Activated CD4-positive, CD25-positive, alpha-beta regulatory T cell treated with anti-CD3 and anti-CD28 coated beads, Interleukin-2, amount 50 U/mL, for 16 hours (primary cell): ENCODE measurements around the gene RNF130.
A peak's percentile ranks its signal among the peaks of the same experiment; 100 is the strongest.

Source experiments
- DNase-seq: peaks from one replicate; pipeline ENCODE4 v3.0.0-alpha.2; 2020; ENCODE audit warnings: low read depth, low spot score

RNF130 gene, protein sequence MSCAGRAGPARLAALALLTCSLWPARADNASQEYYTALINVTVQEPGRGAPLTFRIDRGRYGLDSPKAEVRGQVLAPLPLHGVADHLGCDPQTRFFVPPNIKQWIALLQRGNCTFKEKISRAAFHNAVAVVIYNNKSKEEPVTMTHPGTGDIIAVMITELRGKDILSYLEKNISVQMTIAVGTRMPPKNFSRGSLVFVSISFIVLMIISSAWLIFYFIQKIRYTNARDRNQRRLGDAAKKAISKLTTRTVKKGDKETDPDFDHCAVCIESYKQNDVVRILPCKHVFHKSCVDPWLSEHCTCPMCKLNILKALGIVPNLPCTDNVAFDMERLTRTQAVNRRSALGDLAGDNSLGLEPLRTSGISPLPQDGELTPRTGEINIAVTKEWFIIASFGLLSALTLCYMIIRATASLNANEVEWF

DNA sequence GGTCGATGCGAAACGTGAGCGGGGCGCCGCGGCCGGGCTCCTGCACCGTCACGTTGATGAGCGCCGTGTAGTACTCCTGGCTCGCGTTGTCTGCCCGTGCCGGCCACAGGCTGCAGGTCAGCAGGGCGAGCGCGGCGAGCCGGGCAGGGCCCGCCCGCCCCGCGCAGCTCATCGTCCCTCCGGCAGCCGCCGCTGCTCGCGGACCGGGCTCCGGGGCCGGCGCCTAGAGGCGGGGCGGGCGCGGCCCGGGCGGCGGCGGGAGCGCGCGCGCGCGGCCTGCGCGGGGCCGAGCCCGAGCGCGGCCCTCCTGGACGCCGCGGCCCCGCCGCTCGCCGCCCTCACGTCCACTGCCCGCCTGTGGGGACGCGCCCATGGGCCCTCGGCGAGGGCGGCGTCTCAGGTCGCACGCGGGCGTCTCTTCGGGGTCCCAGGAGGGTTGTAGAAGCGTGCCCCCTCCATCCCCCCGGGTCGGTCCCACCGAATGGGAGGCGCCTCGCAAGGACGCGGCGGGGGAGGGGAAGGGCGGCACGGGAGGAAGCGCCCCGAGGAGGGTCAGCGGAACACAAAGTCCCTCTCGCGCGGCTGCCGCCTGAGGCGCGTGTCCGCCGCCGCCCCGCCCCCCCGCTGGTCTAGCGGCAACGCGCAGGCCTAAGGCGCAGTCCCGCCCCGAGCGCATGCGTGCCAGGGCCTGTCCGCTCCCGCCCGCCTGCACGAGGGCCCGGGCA lies at the start of gene RNF130:
RNF130 (minus strand) TSS at position 229 of the 725 bp plus-strand sequence; CDS start at position 172, 57 bp downstream.
- DNase-seq = peak; percentile 52

DNA sequence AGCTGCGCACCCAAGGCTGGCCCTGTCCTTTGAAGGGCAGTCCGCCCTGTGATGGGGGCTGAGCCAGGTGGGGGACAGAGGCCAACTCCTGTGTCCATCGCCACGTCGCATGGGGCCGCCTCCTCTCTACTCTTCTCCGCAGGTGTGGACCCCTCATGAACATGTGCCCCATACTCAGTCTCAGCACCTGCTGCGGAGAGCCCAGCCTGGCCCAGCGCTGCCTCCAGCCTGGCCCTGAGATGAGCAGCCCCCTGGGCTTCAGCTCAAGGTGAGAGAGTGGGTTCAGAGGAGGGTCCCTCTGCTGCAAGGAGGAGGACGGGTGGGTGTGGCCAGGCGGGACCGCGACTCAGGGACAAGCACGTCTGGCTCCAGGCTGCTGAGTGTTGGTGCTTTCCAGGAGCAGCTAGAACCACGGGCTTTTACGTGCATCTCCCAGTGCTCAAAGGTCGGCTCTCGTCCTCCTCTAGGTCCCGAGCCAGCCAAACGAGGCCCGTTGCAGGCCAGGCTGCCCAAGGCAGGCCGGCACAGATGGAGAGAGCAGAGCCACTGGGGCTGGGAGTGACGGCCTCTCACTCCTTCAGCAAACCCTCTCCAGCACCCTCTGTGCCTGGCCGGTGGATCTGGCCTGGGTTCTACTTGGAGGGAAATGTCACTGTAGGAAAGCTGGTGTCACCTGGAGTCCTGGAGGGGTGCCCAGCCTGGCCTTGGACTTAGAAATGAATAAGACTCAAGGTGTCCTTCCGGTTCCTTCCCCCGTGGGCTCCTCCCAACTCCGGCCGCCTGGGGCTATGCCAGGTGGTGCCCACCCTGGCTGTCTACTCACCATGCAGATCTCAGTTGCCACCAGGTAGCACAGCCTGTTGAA lies 48.9 kb upstream of the RNF130 start:
- no peak for DNase-seq

DNA sequence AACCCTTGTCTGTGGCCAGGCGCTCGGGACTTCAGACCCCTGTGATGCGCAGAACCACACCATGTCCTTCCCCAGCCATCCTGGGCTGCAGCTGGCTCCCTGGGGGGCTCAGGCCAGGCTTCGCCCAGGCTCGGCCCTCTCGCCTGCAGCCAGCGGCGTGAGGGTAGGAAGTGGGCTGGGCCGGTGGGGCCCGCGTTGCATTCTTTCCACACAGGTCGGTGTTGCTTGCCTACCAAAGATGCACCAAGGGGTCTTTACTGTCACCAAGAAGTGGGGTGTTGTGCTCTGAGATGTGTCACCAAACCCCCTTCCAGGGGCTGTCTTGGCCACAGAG lies 48.3 kb upstream of the RNF130 start:
- DNase-seq = no peak

DNA sequence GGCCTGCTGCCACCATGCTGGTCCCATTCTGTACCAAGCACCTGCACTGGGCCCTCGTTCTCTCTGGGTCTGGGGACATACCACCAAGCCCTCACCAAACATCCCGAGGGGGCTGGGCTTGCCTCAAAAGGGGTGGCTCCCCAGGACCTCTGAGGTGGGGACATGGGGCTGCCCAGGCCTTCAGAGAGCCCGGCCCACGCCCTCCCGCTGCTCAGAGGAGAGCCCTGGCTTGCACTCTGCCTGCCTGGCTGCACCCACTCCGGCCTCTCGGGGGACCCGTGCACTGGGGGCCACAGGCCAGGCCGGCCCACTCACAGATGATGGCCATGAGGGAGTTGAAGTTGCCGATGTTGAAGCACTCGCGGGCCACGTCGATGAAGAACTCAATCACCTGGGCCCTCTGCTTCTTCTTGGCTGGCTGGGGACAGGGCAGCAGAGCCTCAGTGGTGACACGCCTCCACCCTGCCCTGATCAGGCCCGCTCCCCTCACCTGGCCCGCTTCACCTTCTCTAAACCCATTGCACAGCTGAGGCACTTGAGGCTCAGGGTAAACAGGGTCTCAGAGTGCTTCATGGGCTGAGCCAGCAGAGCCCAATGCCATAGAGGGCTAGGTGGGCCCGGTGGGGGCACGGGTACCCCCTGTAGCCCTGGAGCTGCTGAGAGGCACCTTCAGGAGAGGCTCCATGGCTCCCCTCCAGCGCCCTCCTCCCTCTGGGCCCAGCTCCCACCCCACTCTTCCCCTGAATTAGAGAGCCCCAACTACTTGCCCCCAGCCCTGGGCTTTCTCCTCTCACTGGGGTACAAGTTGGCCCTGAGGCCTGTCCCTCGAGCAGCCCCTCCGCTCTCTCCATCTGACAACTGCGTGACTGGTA lies 47.7 kb upstream of the RNF130 start:
- DNase-seq = no peak

DNA sequence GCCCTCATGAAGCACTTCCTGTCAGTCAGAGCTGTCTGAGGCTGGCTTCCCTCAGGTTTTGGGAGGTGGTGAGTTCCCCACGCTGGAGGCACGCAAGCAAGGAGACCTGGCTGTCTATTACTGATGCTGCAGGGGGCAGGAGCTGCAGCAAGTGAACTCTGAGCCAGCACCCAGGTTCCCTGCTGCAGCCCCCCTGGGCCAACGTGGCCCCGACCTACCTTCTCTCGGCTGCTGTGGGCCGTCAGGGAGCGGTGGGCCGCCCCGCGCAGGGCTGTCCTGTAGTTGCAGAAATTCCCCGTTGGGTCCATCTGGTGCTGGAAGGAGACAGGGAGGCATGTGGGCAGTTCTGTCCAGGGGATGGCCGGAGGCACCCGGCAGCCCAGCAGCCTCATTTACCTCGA lies 46.8 kb upstream of the RNF130 start:
- no peak for DNase-seq

DNA sequence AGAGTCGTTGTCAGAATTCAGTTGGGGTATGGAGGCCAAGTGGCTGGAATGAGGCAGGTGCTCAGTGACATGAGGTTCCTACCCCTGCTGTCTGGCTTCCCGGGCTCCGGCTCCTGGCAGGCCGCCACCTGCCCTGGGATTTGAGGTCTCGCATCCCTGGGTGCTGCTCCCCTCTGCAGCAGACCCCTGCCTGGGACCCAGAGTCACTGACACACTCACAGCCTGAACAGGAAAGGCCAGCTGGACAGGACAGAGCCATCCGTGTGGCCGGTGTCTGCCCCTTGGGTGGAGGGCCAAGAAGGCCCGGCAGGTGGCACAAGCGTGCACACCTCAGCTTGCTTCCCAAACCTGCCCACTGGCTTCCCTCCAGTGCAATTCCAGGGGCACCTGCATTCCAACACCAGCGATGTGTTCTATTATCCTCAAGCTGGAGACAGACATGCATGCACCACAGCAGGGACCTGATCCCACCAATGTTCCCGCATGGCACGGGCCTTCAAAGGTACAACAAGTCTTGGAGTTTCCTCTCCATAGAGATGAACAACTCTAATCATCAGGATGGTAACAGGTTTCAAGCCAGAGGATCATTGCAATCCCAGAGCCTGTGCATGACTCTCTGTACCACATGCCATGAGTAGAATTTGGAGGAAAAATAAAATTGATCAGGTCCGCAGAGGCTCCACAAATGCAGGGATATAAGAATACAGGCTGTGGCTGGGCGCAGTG lies 45.6 kb upstream of the RNF130 start:
- DNase-seq = no peak

DNA sequence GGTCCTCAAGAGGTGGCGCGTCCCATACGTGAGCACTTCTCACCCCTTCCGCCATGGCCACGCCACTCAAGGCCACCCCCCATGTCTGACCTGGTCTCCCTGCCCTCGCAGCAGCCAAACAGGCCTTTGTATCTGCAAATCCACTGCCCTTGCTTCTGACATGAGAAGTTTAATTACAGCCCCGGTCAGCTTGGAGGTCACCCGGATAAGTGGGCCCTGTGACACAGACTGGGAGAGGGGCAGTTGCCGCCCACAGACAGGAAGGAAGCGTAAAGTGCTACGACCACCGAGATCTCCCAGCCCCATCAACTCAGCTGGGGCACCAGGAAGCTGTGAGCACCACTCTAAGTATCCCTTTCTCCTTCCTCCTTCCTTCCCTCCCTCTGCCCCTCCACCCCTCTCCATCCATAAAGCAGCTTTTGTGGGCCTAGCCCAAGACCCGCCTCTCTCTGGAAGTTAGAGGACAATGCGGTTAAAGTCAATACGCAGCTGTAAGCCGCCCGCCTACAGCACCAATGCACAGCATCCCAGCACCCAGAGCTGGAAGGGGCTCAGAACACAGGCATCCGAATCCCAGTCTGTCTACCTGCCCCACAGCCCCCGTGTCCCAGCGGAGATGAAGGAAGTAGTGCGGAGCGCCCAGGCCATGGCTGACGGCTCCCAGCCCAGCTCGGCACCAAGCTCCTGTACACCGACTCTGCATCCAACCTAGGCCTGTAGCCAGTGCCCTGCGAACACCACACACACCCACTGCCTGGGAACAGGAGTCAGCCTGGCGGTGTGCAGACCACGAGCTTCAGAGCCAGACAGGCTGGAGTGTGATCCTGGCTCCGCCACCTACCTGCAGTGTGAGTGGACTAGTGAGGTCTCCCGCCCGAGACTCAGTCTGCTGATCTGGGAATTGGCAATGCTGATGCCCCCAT lies 44.8 kb upstream of the RNF130 start:
- DNase-seq = no peak

DNA sequence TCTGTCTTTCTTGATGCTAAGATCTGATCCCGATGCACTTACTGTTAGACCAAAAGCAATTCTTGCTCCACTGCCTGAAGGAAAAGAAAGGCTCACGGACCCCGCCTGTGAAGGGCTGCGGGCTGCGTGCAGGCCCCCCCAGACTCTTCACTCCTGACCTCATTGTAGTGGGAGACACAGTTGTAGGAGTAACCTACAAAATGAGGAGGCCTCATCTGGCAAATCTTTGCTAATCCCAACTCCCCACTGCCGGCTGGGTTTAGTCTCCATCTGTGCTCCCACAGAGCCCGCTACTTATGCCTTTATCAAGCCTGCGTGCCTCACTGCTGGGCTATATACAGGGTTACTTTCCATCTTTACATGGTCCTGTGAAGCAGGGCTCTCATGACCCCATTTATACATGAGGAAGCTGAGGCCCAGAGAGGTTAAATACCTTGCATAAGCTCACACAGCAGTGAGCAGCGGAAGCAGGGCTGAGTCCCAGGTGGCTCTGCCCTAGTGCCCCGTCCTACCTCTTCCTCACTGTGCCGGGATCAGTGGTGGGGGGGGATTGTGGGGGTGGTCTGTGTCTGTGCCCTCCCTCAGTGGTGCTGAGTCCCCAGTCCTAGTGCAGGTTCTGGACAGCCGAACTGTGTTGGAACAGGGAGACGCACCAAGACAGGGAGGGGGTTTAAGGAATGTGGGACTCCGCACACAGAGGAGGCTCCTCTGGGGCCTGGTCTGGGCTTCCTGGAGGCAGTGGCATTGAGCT lies 43.9 kb upstream of the RNF130 start:
- no peak for DNase-seq

DNA sequence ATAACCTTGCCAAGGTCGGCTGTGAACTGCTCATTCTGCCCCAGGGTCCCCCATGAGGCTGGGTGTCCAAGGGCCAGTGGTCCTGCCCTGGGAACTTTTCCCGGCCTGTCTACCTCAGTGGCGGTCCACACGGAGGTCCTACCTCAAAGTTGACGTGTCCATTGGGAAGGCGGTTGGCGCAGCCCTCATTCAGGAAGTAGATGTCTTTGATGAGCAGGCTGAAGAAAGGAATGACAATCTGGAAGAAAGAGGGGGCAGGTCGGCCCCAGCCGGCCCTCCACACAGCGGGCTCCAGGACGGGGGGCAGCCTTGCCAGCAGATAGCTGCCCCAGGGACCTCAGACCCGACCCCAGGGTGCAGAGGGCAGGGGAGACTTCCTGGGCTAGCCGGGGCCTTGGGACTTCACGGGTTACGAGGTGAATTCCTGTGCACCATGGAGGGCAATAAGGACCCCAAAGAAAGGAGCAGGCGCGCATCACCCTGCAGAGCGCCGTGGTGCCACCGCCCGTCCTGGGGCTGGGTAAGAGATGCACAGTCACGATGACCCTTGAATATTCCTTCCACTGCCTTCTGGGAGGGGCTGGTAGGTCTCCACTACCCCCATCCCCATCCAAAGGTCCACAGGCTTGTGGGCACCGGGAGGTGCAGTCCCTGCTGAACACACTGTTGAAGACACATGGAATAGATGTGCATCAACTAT lies 42.9 kb upstream of the RNF130 start:
- DNase-seq = no peak

DNA sequence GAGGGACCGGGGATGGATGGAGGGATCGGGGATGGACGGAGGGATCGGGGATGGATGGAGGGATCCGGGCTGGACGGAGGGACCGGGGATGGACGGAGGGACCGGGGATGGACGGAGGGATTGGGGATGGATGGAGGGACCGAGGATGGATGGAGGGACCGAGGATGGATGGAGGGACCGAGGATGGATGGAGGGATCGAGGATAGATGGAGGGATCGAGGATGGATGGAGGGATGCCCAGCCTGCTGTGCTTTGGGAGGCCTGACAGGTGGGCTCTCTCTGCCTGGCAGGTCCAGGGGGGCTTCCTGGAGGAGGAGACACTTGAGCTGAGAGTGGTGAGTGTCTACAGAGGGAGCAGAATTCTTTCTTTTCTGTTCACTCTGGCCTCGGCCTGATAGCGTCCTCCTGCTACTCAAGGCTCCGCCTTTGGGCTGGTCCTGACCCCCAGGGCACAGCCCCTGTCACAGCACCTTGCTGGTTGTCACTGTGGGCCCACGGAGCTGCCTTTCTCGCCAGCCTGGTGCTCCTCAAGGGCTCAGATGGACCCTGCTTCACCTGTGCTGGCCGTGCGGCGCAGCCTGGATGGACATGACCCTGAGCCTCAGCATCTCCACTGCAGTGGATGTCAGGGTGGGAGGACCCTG lies 42.2 kb upstream of the RNF130 start:
- DNase-seq = no peak

DNA sequence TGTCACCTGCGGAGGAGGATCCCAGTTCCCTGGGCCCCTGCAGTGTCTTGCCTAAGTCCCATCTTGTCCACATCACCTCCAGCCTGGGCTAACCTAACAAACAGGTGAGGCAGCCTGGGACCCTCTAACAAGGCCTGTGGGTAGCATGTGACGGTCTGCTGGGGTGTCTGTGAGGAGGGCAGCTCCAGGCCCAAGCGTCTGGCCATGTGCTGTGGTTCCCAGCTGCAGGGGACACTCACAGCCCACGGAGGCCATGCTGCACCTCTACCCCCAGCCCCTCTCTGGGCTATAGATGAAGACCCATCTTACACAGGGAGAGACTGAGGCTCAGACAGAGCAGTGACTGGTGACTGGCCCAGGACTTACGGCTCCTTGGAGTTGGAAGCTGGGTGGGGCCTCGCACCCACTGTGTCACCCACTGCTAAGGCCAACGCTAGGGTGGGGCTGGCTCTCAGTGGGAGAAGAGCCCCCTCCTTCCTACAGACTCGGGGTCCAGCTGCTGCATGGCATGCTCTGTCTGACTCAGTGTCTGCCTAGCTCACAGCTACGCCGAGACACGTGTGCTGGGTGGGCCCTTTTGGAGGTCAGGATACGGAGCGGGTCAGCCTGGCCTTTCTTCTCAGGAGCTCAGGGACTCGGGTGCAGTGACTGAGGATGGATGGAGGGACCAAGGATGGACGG lies 40.8 kb upstream of the RNF130 start:
- DNase-seq = no peak

DNA sequence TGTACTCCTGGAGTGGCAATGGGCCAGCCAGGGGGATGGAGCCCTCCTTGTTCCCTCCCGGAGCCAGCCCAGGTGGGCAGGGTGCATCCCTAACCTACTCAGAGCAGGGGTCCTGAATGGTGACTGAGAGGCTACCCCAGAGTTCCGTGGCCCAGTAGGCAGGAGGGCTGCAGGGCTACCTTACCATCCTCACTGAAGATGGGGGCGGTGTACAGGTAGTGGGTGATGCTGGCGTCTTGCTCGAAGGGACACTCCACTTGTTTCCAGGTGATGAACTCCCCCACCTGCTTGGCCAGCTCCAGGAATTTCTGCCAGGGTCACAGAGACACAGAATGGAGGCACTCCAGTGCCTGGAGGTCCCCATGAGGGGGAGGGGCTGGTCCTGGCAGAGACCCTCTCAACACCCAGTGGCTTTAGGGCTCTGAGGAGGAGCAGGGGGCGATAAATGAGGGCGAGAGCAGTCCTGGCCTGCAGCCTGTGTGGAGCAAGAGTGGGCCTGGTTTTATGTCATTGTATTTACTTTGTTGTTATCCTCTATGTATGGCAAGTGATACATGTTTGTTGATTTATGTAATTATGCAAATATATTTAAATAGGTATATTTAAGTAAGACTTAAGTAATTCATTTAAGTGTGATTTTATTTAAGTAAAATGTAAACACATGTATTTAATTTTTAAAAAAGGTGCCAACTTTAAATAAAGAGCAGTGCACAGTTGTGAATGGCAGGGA lies 39.9 kb upstream of the RNF130 start:
- DNase-seq = no peak

DNA sequence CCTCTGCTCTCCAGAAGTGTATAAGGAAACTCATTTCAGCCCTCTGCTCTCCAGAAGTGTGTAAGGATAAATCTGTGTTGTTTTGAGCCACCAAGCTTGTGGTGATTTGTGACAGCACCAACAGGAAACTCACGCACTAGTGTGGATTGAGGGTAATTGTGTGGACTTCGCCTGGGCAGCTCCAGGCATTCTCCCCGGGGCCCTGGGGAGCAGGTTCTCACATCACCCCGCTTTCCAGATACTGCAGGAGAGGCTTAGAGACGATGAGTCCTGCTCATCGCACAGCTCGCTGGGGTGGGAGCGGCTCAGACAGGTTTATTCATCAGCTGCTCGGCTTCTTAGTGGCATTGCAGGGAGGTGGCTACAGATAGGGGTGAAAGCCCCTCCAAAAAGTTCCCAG lies 38.4 kb upstream of the RNF130 start:
- DNase-seq = no peak

DNA sequence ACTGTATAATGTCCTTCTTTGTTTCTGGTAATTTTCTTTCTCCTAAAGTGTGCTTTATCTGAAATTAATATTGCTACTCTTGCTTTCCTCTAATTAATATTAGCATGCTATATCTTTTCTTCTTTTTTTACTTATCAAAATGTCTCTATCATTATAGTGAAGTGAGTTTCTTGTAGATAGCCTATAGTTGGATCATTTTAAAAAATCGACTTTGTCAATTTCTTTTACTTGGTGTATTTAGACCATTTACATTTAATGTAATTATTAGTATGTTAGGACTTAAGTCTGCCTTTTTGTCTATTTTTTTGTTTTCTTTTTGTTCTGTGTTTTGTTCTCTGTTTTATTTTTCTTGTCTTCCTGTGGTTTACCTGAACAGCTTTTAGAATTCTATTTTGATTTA lies 35.4 kb upstream of the RNF130 start:
- DNase-seq = no peak

DNA sequence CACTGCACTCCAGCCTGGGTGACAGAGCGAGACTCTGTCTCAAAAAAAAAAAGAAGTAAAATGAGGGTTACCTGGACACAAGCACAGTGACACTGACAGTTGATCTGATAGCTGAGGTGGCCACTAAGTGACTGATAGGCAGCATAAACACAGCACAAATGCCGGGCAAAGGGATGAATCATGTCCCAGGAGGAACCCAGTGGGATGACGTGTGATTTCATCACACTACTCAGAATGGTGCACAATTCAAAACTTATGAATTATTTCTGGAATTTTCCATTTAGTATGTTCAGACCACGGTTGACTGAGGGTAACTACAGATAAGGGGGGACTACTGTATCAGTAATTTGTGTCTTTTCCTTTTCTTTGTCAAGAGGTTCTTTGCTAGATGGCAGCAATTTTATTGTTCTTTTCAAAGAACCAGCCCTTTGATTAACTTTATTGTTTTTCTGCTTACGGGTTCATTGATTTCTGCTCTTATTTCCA lies 34.3 kb upstream of the RNF130 start:
- DNase-seq = no peak

DNA sequence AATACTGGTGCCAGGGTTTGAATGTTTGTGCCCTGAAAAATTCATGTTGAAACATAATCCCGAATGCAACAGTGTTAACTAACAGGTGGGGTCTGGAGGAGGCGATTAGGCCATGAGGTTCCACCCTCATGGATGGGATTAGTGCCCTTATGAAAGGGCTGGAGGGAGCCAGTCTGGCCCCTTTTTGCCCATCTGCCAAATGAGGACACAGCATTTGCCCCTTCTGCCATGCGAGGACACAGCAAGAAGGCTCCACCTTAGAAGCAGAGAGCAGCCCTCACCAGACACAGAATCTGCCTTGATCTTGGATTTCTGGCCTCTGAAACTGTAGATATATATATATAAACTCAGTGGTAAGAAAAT lies 32.6 kb upstream of the RNF130 start:
- DNase-seq = no peak
